NCI-H1417 treated with DMSO at 0.1 percent for 48 hours (cell line): ENCODE data around the gene CC2D2A.

Experiments used
- DNase-seq: peaks from one replicate; lab custom pipeline; 2025; lab: John Stamatoyannopoulos, UW

Gene CC2D2A

DNA sequence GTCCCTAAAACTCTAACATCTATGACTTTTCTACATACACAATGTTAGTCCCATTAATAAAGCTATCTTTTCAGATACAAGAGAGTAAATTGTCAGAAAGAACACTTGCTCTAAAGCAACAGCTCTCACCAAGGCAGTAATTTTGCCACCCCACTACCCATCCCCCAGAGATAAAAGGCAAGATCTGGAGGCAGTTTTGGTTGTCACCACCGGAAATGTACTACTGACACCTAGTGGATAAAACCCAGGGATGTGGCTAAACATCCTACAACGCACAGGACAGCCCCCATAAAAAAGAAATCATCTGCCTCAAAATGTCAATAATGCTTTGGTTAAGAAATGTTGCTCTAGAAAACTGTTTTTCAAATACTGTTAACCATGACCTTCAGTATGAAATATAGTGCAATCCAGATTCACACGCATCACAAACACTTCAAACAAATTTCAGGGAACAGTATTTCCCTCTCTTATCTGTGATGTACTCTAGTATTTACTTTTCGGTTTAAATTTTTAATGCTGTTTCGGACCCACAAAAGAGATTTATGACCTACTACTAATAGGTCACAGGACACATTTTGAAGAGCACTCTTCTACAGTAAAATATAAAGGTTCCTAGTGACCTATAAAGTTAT lies 180.3 kb downstream of the CC2D2A start:
- peak; percentile 15 for DNase-seq
